ENCODE results near the gene MRPL21. TPM values are rescaled to one million over a fixed set of nuclear protein-coding genes. Genes with fewer than 3 reads are reported as not detected.

MRPL21 gene
- total and polyA plus RNA-seq, 9 of the 15 experiments (the other 6 are each of a cell fraction or from before 2014, with no cell fraction given): 196 to 618 (median 232) TPM

- TF ChIP-seq EWSR1 (IDR thresholded peaks at IDR 0.05; ENCODE audit: borderline replicate concordance, low read depth, partially characterized antibody) (no peak), RBM34 (IDR thresholded peaks at IDR 0.05; ENCODE audit: borderline replicate concordance, insufficient read depth, low read length) (no peak), TCF3 (CRISPR knock-in tag; IDR thresholded peaks at IDR 0.05) (no peak; the same call in none of the 2 replicates), TOE1 (IDR thresholded peaks at IDR 0.05; ENCODE audit: borderline replicate concordance) (peak; percentile 84; the same call in 1 of the 2 replicates), TOE1 (CRISPR knock-in tag; IDR thresholded peaks at IDR 0.05; ENCODE audit: borderline replicate concordance, low read depth) (0 out of 2 replicates have a peak, but pooled peaks have one; percentile 30), E2F3 (CRISPR knock-in tag; IDR thresholded peaks at IDR 0.05) (peak; percentile 37; the same call in 1 of the 2 replicates), TSC22D4 (tag; IDR thresholded peaks at IDR 0.05) (no peak), SIN3B (IDR thresholded peaks at IDR 0.05; ENCODE audit: low read depth) (peak; percentile 98), CBFA2T3 (IDR thresholded peaks at IDR 0.05) (no peak), FOXM1 (IDR thresholded peaks at IDR 0.05; ENCODE audit: low read depth) (no peak), FOXM1 (CRISPR knock-in tag; IDR thresholded peaks at IDR 0.05; ENCODE audit: low read depth) (peak; percentile 96), TEAD1 (CRISPR knock-in tag; IDR thresholded peaks at IDR 0.05) (peak; percentile 63 to 73; a peak in 2 of 4 replicates), ZNF586 (CRISPR knock-in tag; conservative IDR thresholded peaks at IDR 0.05) (no peak), PCBP1 (IDR thresholded peaks at IDR 0.05; ENCODE audit: low read depth, low read length, poor library complexity, severe bottlenecking) (peak; percentile 47), ZC3H11A (IDR thresholded peaks at IDR 0.05; ENCODE audit: low read depth, low read length) (peak; percentile 86; the same call in 1 of the 2 replicates), NCOA1 (IDR thresholded peaks at IDR 0.05; ENCODE audit: low read depth) (peak; percentile 98), ZNF143 (CRISPR knock-in tag; IDR thresholded peaks at IDR 0.05) (no peak), ZNF175 (CRISPR knock-in tag; IDR thresholded peaks at IDR 0.05; ENCODE audit: low read depth) (no peak), ZNF165 (CRISPR knock-in tag; IDR thresholded peaks at IDR 0.05; ENCODE audit: borderline replicate concordance) (peak; percentile 85; the same call in 1 of the 2 replicates), ZBTB12 (CRISPR knock-in tag; IDR thresholded peaks at IDR 0.05) (peak; percentile 97), NRF1 (conservative IDR thresholded peaks at IDR 0.05 in 1 of 2, IDR thresholded peaks at IDR 0.05 in 1 of 2) (peak; percentile 50 to 66; a peak in 3 of 4 replicates), MCM7 (IDR thresholded peaks at IDR 0.05) (no peak), HNRNPL (IDR thresholded peaks at IDR 0.05; ENCODE audit: low read depth, low read length) (0 out of 2 replicates have a peak, but pooled peaks have one; percentile 30), RUNX1 (IDR thresholded peaks at IDR 0.05; ENCODE audit: low read depth) (no peak), DACH1 (IDR thresholded peaks at IDR 0.05; ENCODE audit: partially characterized antibody) (peak; percentile 30)
These were observed at the start of gene MRPL21, which contains the start of gene IGHMBP2 (continued) for GRCh38 chr11:68903288-68904247.

Measured in K562 (cell line).